SK-N-SH (cell line): ENCODE measurements around the gene LRTM2. TPM values are rescaled to one million over a fixed set of nuclear protein-coding genes. Genes with fewer than 3 reads are reported as not detected.

Experiments used
- CTCF ChIA-PET: fragments of 300-600, 350-600 bp; formaldehyde crosslinking; extraction: SDS; loops from one replicate; lab custom pipeline; 2021; lab: Yijun Ruan, JAX
- POLR2A ChIA-PET: fragments of 350-600 bp; sonication (Branson Sonifier 250); formaldehyde crosslinking; extraction: SDS; loops from one replicate; lab custom pipeline; 2020; ENCODE audit warnings: antibody characterized with exemption, inconsistent platforms; lab: Yijun Ruan, JAX
- DNase-seq: peaks from one replicate; pipeline ENCODE4 v3.0.0; 2012
- H2AFZ ChIP-seq: fragments of 200-600 bp; sonication (generic); 2 replicates; pipeline ENCODE4 v1.8.1; 2016; ENCODE audit warnings: antibody characterized with exemption, mild to moderate bottlenecking, low read depth
- H3F3A ChIP-seq: fragments of 200-600 bp; sonication (generic); replicated peaks from 2 replicates; pipeline ENCODE3; 2016; ENCODE audit warnings: antibody characterized with exemption, mild to moderate bottlenecking; ENCODE audit not compliant: insufficient read depth
- H3K27ac ChIP-seq, 2 experiments: fragments of 200-500 bp in 1 of 2; fragments of 200-600 bp in 1 of 2; sonication (Bioruptor generic) in 1 of 2; sonication (generic), shearing (Covaris generic) in 1 of 2; 2 replicates each; pipeline versions ENCODE4 v1.5.1 to v1.6.1; 2014 to 2016; ENCODE audit warnings: low read depth in 2 of 2, inconsistent platforms in 1 of 2, low read length in 1 of 2, mild to moderate bottlenecking in 1 of 2, mixed read lengths in 1 of 2
- H3K27me3 ChIP-seq: fragments of 200-600 bp; sonication (generic), shearing (Covaris generic); 2 replicates; pipeline ENCODE4 v1.6.1; 2016; ENCODE audit warnings: mixed run types; ENCODE audit not compliant: insufficient read depth
- H3K36me3 ChIP-seq, 2 experiments: fragments of 200-500 bp in 1 of 2; fragments of 200-600 bp in 1 of 2; sonication (Bioruptor generic) in 1 of 2; sonication (generic) in 1 of 2; replicated peaks in 1 of 2; 2 replicates each; pipeline versions ENCODE3 to v1.5.1; 2014 to 2016; ENCODE audit warnings: low read length in 1 of 2, mild to moderate bottlenecking in 1 of 2; ENCODE audit not compliant: insufficient read depth in 2 of 2, control insufficient read depth in 1 of 2
- H3K4me1 ChIP-seq, 2 experiments: fragments of 200-500 bp in 1 of 2; fragments of 200-600 bp in 1 of 2; sonication (Bioruptor generic) in 1 of 2; sonication (generic), shearing (Covaris generic) in 1 of 2; 2 replicates each; pipeline versions ENCODE4 v1.5.1 to v1.6.1; 2014 to 2016; ENCODE audit warnings: low read depth in 1 of 2, low read length in 1 of 2, mixed run types in 1 of 2; ENCODE audit not compliant: insufficient read depth in 2 of 2, control insufficient read depth in 1 of 2
- H3K4me2 ChIP-seq: fragments of 200-600 bp; sonication (generic), shearing (Covaris generic); 2 replicates; pipeline ENCODE4 v1.6.1; 2017; ENCODE audit warnings: mixed run types
- H3K4me3 ChIP-seq, 2 experiments: fragments of 200-500 bp in 1 of 2; fragments of 200-600 bp in 1 of 2; sonication (Bioruptor generic) in 1 of 2; sonication (generic), shearing (Covaris generic) in 1 of 2; 2 replicates each; pipeline versions ENCODE4 v1.5.1 to v1.8.1; 2014 to 2016; ENCODE audit warnings: low read depth in 2 of 2, inconsistent platforms in 1 of 2, low read length in 1 of 2, mild to moderate bottlenecking in 1 of 2, mixed read lengths in 1 of 2, moderate library complexity in 1 of 2
- H3K79me2 ChIP-seq: fragments of 200-600 bp; sonication (generic); 2 replicates; pipeline ENCODE4 v1.8.1; 2017; ENCODE audit warnings: mild to moderate bottlenecking; ENCODE audit not compliant: insufficient read depth
- H3K9ac ChIP-seq: fragments of 200-600 bp; sonication (generic); 2 replicates; pipeline ENCODE4 v1.6.1; 2017; ENCODE audit warnings: mixed run types
- H3K9me2 ChIP-seq: fragments of 200-600 bp; sonication (generic); 2 replicates; pipeline ENCODE4 v1.6.1; 2017; ENCODE audit warnings: mixed run types
- H3K9me3 ChIP-seq: fragments of 200-600 bp; sonication (generic); 2 replicates; pipeline ENCODE4 v1.6.1; 2017; ENCODE audit warnings: mixed run types, mild to moderate bottlenecking, moderate library complexity
- H4K20me1 ChIP-seq: fragments of 200-600 bp; sonication (generic); 2 replicates; pipeline ENCODE4 v1.6.1; 2017; ENCODE audit warnings: mild to moderate bottlenecking, mixed run types; ENCODE audit not compliant: insufficient read depth
- CTCF ChIP-seq: fragments of 200-600 bp; sonication (generic); IDR thresholded peaks from 2 replicates; pipeline ENCODE4 v1.6.1; 2017; ENCODE audit warnings: antibody characterized with exemption, mild to moderate bottlenecking, moderate library complexity
- EP300 ChIP-seq, 2 experiments: IDR thresholded peaks; 2 replicates each; pipeline versions ENCODE4 v1.4.0 to v1.6.1; 2012; ENCODE audit warnings: borderline replicate concordance in 1 of 2, low read depth in 1 of 2, low read length in 1 of 2
- FOSL2 ChIP-seq: IDR thresholded peaks from 2 replicates; pipeline ENCODE4 v1.4.0; 2012; ENCODE audit warnings: low read depth, mild to moderate bottlenecking, moderate library complexity, borderline replicate concordance
- FOXM1 ChIP-seq: IDR thresholded peaks from 2 replicates; pipeline ENCODE4 v1.4.0; 2012; ENCODE audit warnings: low read depth, mild to moderate bottlenecking
- GATA2 ChIP-seq: sonication (generic); formaldehyde crosslinking; IDR thresholded peaks from 2 replicates; pipeline ENCODE4 v1.5.0; 2020; ENCODE audit warnings: mild to moderate bottlenecking, missing genetic modification reagents
- JUND ChIP-seq: IDR thresholded peaks from 2 replicates; pipeline ENCODE4 v1.4.0; 2012
- MAX ChIP-seq: IDR thresholded peaks from 2 replicates; pipeline ENCODE4 v1.4.0; 2012; ENCODE audit warnings: low read depth
- MEF2A ChIP-seq: IDR thresholded peaks from 2 replicates; pipeline ENCODE4 v1.4.0; 2012; ENCODE audit warnings: low read depth, borderline replicate concordance
- NFIC ChIP-seq: IDR thresholded peaks from 2 replicates; pipeline ENCODE4 v1.4.0; 2012; ENCODE audit warnings: borderline replicate concordance
- PBX3 ChIP-seq: IDR thresholded peaks from 2 replicates; pipeline ENCODE4; 2012
- REST ChIP-seq: IDR thresholded peaks from 2 replicates; pipeline ENCODE4 v1.6.1; 2012; ENCODE audit warnings: mild to moderate bottlenecking, low read depth, low read length, moderate library complexity
- TEAD4 ChIP-seq: IDR thresholded peaks from 2 replicates; pipeline ENCODE4 v1.4.0; 2012; ENCODE audit warnings: mild to moderate bottlenecking, borderline replicate concordance; ENCODE audit not compliant: insufficient read depth
- USF1 ChIP-seq: IDR thresholded peaks from 2 replicates; pipeline ENCODE4 v1.4.0; 2012; ENCODE audit warnings: low read depth, borderline replicate concordance
- ZBTB33 ChIP-seq: IDR thresholded peaks from 2 replicates; pipeline ENCODE4 v1.4.0; 2012; ENCODE audit warnings: low read depth, borderline replicate concordance
- WGBS: methylation state at CpG from one replicate; pipeline ENCODE4 v1.1.6; 2017; ENCODE audit warnings: low lambda C conversion rate; 5-methylcytosine and 5-hydroxymethylcytosine counted together
- polyA plus RNA-seq, 3 experiments: library from polyadenylated mRNA; depleted of rRNA; stranded (reverse); fragments of >200 nt; gene quantifications; 2 replicates each; pipeline ENCODE4 v1.2.3, GENCODE V29; 2012

The LRTM2 gene
- polyA plus RNA-seq, 1 of the 3 experiments (the other 2 are of a cell fraction), result not detected

- H3K36me3 ChIP-seq, result peaks cover 5 to 18% of the 10 kb centered on the region in 2 experiments
- peaks cover 15% of the 10 kb centered on the region for H3K79me2 ChIP-seq
- H2AFZ ChIP-seq, result no peak overlapping the region
- H3K9me2 ChIP-seq, result no peaks in the 10 kb centered on the region
- CTCF ChIA-PET, result interaction anchor here (0.8 to 1.9 kb wide), 3 partner anchors 12 to 126 kb away, joined by 3 to 15 read pairs (median 3); no protein-coding TSS in a partner anchor
- H4K20me1 ChIP-seq, result no peaks in the 10 kb centered on the region
- POLR2A ChIA-PET, result no interaction called here
- no peak overlapping the region for H3K4me2 ChIP-seq
- 94% methylated on average over 4 of the region's 4 CpGs for WGBS
- no peaks in the 10 kb centered on the region for H3K9me3 ChIP-seq
- H3K9ac ChIP-seq, result no peak overlapping the region
- peaks cover 16 to 52% of the 10 kb centered on the region in 2 experiments for H3K4me1 ChIP-seq
- peaks cover 36% of the 10 kb centered on the region for H3F3A ChIP-seq
- TF ChIP-seq FOXM1, result no peak
- no peak for TF ChIP-seq USF1
- TF ChIP-seq MAX, result no peak
- TF ChIP-seq CTCF, result no peak
- no peak for DNase-seq
- H3K27me3 ChIP-seq, result no peaks in the 10 kb centered on the region
- H3K27ac ChIP-seq, result peak overlapping the region in 1 of 2 experiments; percentile 49; a peak in 2 of 4 replicates
- no peak overlapping the region for H3K4me3 ChIP-seq
These were observed 41.5 kb upstream of the LRTM2 start for GRCh38 chr12:1778911-1779310.

- Histone ChIP-seq H3K9ac (no peak overlapping the region), H3K4me2 (peak overlapping the region; percentile 40), H3K79me2 (peaks cover 14% of the 10 kb centered on the region; the same call in 1 of the 2 replicates), H3K4me1 (peaks cover 13 to 48% of the 10 kb centered on the region in 2 experiments), H3K36me3 (peaks cover 5 to 23% of the 10 kb centered on the region in 2 experiments), H3K9me3 (no peaks in the 10 kb centered on the region), H3K4me3 (no peak overlapping the region), H3F3A (peaks cover 36% of the 10 kb centered on the region), H4K20me1 (no peaks in the 10 kb centered on the region), H3K27me3 (no peaks in the 10 kb centered on the region), H2AFZ (no peak overlapping the region), H3K9me2 (no peaks in the 10 kb centered on the region), H3K27ac (peak overlapping the region in 1 of 2 experiments; percentile 49; a peak in 2 of 4 replicates)
- POLR2A ChIA-PET, result no interaction called here
- CTCF ChIA-PET, result interaction anchor here (1.9 kb wide), 1 partner anchor 11 kb away, joined by 15 read pairs; no protein-coding TSS in a partner anchor
- 33% methylated on average over 1 of the region's 1 CpG for WGBS
- no peak for DNase-seq
- TF ChIP-seq FOXM1 (no peak), USF1 (no peak), ZBTB33 (no peak), REST (no peak), TEAD4 (peak; percentile 49; the same call in 1 of the 2 replicates), FOSL2 (peak; percentile 10; the same call in 1 of the 2 replicates), PBX3 (peak; percentile 83), GATA2 (CRISPR knock-in tag) (no peak), NFIC (peak; percentile 85), EP300 (IDR thresholded peaks at IDR 0.05; ENCODE audit: borderline replicate concordance in 1 of 2, low read depth in 1 of 2, low read length in 1 of 2) (peak in 1 of 2 experiments; percentile 32; a peak in 1 of 4 replicates), MEF2A (no peak), MAX (peak; percentile 34; the same call in 1 of the 2 replicates), JUND (peak; percentile 28; the same call in 1 of the 2 replicates)
These were observed 40.6 kb upstream of the LRTM2 start for GRCh38 chr12:1779783-1780182.
